Measurements from ENCODE around the gene DCAF12.
"Not testable (repeated sequence)": the region's sequence is repeated elsewhere in the genome, so short reads cannot be mapped to it uniquely, and the experiment has no call there.

The DCAF12 gene

DNA sequence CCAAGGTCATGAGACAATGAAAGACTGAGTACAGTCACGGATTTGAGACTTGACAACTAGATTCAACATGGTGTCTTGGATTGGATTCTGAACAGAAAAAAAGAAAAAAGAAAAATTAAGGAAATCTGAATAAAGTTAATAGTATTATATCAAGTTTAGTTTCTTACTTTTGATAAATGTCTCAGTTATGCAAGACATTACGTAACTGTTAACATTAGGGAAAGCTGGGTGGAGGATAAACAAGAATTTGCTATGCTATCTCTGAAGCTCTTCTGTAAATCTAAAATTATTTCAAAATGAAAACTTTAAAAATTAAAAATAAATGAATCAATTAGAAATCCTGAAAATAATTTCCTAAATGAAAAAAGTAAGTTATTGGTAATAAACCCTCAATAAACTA is 14.4 kb upstream of the DCAF12 start:
- TF ChIP-seq, protein P1, sequence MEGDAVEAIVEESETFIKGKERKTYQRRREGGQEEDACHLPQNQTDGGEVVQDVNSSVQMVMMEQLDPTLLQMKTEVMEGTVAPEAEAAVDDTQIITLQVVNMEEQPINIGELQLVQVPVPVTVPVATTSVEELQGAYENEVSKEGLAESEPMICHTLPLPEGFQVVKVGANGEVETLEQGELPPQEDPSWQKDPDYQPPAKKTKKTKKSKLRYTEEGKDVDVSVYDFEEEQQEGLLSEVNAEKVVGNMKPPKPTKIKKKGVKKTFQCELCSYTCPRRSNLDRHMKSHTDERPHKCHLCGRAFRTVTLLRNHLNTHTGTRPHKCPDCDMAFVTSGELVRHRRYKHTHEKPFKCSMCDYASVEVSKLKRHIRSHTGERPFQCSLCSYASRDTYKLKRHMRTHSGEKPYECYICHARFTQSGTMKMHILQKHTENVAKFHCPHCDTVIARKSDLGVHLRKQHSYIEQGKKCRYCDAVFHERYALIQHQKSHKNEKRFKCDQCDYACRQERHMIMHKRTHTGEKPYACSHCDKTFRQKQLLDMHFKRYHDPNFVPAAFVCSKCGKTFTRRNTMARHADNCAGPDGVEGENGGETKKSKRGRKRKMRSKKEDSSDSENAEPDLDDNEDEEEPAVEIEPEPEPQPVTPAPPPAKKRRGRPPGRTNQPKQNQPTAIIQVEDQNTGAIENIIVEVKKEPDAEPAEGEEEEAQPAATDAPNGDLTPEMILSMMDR (IDR thresholded peaks at IDR 0.05; ENCODE audit: insufficient read depth, low read depth, low read length, missing control alignments) = no peak
- no peak for DNase-seq (ENCODE audit: low read depth)
- no peak overlapping the region for H3K4me3 ChIP-seq (ENCODE audit: low read length)

DNA sequence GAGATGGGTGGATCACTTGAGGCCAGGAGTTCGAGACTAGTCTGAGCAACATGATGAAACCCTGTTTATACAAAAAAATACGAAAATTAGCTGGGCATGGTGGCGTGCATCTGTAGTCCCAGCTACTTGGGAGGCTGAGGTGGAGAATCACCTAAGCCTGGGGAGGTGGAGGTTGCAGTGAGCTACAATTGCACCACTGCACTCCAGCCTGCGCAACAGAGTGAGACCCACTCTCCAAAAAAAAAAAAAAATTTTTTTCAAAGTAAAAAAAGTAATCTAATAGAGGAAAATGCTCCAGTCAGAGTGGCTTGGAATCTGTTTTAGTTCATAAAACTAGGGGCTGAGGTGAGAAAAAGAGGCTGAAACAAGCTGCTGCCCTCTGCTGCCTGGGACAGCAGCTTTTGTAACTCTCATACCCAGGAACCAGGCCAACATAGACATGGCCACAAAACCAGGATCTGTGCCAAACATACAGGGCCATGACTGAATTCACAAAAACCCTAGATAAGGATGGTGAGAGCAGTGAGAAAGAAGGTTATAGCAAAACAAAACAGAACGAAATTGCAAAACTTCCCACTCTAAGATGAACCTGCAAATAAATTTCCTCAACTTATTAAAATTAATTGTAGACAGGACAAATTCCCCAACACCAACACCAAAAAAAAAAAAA is 13.1 kb upstream of the DCAF12 start:
- peak; percentile 58 for DNase-seq (ENCODE audit: low read depth)
- TF ChIP-seq, protein P1 (IDR thresholded peaks at IDR 0.05; ENCODE audit: insufficient read depth, low read depth, low read length, missing control alignments) = peak; percentile 47
- no peak overlapping the region for H3K4me3 ChIP-seq (ENCODE audit: low read length)

DNA sequence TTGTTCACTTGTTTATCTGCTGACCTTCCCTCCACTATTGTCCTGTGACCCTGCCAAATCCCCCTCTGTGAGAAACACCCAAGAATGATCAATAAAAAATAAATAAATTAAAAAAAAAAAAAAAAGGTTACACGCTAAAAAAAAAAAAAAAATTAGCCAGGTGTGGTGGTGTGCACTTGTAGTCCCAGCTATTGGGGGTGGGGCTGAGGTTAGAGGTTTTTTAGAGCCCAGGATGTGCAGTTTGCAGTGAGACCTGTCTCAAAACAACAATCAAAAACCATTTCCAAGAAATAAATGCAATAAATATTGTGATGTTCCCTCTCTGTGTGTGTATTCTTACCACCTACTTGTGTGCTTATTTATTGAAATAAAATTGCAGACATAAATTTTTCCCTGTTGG is 12.1 kb upstream of the DCAF12 start:
- not testable (repeated sequence) for H3K4me3 ChIP-seq (ENCODE audit: low read length); DNase-seq (ENCODE audit: low read depth)

DNA sequence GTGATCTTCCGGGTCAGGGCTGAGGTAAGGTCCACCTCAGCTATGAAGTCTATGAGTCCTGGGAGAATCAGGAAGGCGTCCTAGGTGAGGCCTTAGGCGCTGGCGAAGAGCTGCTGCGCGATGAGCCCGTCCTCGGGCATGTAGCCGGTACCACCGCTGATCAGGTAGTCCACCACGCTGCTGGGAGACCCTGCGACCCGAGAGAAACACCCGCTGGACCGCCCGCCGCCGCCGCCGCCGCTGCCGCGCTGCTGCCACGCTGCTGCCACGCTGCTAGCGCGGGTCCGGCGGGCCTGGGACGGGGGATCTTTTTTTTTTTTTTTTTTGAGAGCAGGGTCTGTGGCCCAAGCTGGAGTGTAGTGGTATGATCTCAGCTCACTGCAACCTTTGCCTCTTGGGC is 8.0 kb upstream of the DCAF12 start:
- TF ChIP-seq, protein P1 (IDR thresholded peaks at IDR 0.05; ENCODE audit: insufficient read depth, low read depth, low read length, missing control alignments) = no peak
- DNase-seq (ENCODE audit: low read depth) = no peak

DNA sequence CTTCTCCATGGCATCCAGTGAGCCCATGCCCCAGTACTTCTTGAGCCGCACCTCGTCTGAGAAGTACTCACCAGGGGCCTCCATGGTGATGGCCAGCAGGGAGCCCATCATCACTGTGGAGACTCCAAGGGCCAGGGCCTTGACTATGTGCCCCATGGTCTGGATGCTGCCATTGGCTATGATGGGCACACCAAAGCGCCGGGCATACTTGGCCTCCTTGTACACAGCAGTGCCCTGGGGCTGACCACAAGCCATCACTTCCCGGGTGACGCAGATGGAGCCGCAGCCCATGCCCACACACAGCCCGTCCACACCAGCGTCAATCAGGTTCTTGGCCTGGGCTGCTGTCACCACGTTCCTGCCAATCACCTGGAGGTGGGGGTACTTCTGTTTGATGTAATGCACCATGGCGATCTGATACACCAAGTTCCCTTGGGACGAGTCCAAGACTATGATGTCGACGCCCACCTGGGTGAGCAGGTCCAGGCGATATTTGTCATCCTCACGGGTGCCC is 7.0 kb upstream of the DCAF12 start:
- no peak for DNase-seq (ENCODE audit: low read depth)
- TF ChIP-seq, protein P1 (IDR thresholded peaks at IDR 0.05; ENCODE audit: insufficient read depth, low read depth, low read length, missing control alignments) = no peak
- H3K4me3 ChIP-seq (ENCODE audit: low read length) = no peak overlapping the region

More for the DNA sequence above, 8.0 kb upstream of the DCAF12 start:
- no peak overlapping the region for H3K4me3 ChIP-seq (ENCODE audit: low read length)

DNA sequence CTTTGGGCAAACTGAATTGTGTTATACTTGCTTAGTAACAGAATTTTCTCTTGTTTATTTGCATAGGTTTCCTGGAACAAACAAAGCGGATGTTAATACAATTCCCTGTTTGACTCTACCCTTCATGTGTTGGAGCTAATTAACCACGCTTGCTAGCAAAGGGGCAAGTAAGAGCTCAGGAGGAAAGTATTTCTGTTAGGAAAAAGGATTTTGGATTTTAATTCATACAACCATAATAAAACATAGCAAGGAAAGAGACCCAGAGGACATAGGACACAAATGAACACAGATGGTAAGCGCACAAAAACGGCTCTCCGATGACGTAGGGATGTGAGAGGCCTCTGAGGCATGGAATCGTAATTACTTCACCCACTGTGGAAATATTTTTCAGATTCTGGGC is 5.1 kb upstream of the DCAF12 start:
- TF ChIP-seq, protein P1 (IDR thresholded peaks at IDR 0.05; ENCODE audit: insufficient read depth, low read depth, low read length, missing control alignments) = no peak
- DNase-seq (ENCODE audit: low read depth) = no peak
- H3K4me3 ChIP-seq (ENCODE audit: low read length) = no peak overlapping the region

DNA sequence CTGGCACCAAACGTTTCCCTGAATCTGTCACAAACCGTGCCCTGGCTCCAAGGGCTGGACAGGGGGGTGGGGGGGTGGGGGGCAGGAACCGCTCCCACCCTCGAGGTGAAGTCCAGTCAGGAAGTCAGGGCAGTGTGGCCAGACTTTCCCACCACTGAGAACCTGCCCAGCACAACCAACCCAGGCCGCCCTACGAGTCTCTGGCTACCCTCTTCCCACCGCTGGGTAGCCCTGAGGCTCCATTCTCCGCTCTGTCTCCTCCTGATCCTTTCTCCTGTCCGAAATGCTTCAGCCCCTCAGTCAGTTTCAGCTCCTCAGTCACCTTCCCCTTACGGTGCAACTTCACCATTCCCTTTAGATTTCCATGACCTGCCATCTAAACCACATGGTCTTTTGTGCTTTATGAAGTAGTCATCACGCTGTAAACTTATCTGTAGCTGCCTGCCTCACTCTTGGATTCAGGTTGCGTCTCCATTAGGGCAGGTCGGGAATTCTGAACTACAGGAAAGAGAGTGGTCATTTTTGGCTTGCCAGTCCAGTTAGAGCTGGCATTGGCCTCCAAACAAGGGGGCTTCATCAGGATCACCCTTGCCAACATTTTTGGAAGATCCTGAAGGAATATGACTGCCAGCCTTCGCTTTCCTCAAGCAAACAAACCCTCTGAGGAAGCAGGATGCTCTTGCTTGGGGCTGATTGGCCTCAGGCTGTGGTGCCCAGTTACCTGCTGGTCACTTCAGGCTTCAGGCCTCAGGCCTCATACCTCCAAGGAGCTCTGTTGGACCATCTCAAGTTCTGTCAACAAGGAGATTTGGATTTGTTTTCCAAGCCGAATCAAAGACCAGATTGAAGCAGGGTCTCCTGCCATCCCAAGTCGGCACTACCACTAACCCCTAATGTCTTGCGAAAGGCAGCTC is 794 bp upstream of the DCAF12 start:
- no peak for DNase-seq (ENCODE audit: low read depth)
- H3K4me3 ChIP-seq (ENCODE audit: low read length) = peak overlapping the region; percentile 99
- TF ChIP-seq, protein P1 (IDR thresholded peaks at IDR 0.05; ENCODE audit: insufficient read depth, low read depth, low read length, missing control alignments) = no peak

All from epithelial cell of esophagus (primary cell).